Spleen (tissue), 13 donors: ENCODE data around the gene XRCC1. TPM values are rescaled to one million over a fixed set of nuclear protein-coding genes. Genes with fewer than 3 reads are reported as not detected.

ENCODE experiments used
- DNase-seq: peaks from one replicate; pipeline ENCODE4 v3.0.0-alpha.2; 2020
- H3K27ac ChIP-seq, 8 donors: fragments of 200-600 bp; sonication (generic) in 7 of 8; 1 replicate in 4 of 8; 2 replicates in 4 of 8; pipeline versions ENCODE4 v1.5.0 to v1.8.0; 2016 to 2021; ENCODE audit warnings: inconsistent platforms in 4 of 8, mild to moderate bottlenecking in 4 of 8, moderate library complexity in 1 of 8
- H3K27me3 ChIP-seq, 7 donors: fragments of 200-600 bp; sonication (generic) in 6 of 7; replicated peaks in 1 of 7; 1 replicate in 4 of 7; 2 replicates in 3 of 7; pipeline versions ENCODE4 v1.5.0 to v1.8.0; 2016 to 2021; ENCODE audit warnings: inconsistent platforms in 3 of 7, mild to moderate bottlenecking in 1 of 7
- H3K36me3 ChIP-seq, 6 donors: fragments of 200-600 bp; sonication (generic) in 5 of 6; 1 replicate in 4 of 6; 2 replicates in 2 of 6; pipeline versions ENCODE4 v1.5.0 to v1.8.0; 2016 to 2021; ENCODE audit warnings: inconsistent platforms in 2 of 6
- H3K4me1 ChIP-seq, 6 donors: fragments of 200-600 bp; sonication (generic) in 5 of 6; 1 replicate in 3 of 6; 2 replicates in 3 of 6; pipeline versions ENCODE4 v1.5.0 to v1.8.0; 2016 to 2021; ENCODE audit warnings: inconsistent platforms in 3 of 6
- H3K4me3 ChIP-seq, 8 donors: fragments of 200-600 bp; sonication (generic) in 7 of 8; 1 replicate in 4 of 8; 2 replicates in 4 of 8; pipeline versions ENCODE4 v1.5.0 to v1.8.0; 2016 to 2021; ENCODE audit warnings: inconsistent platforms in 4 of 8, mild to moderate bottlenecking in 4 of 8, moderate library complexity in 2 of 8
- H3K9me3 ChIP-seq, 8 donors: fragments of 200-600 bp; sonication (generic) in 7 of 8; 1 replicate in 4 of 8; 2 replicates in 4 of 8; pipeline versions ENCODE4 v1.5.0 to v1.8.0; 2016 to 2021; ENCODE audit warnings: inconsistent platforms in 4 of 8
- POLR2A ChIP-seq, 3 donors: fragments of 450-650 bp; IDR thresholded peaks; one replicate each; pipeline ENCODE4 v1.5.1; 2017; ENCODE audit warnings: antibody characterized with exemption in 3 of 3, mild to moderate bottlenecking in 1 of 3
- POLR2AphosphoS5 ChIP-seq, 3 donors: sonication (generic); formaldehyde crosslinking; IDR thresholded peaks; one replicate each; pipeline ENCODE4 v1.5.1; 2017; ENCODE audit warnings: antibody characterized with exemption in 3 of 3
- WGBS, 5 donors: extraction: QIAGEN DNeasy Blood & Tissue Kit in 3 of 5; methylation state at CpG; one replicate each; pipeline versions ENCODE4 v1.1.5 to v1.1.7; 2013 to 2018; 5-methylcytosine and 5-hydroxymethylcytosine counted together
- intact Hi-C: fragments of 100-400 bp; cut with DNase I; formaldehyde crosslinking; loops from one replicate; pipeline ENCODE4 v1.15.0; 2023; ENCODE audit warnings: low total_unique reads
- long read RNA-seq, 2 donors: transcript quantifications; one replicate each; lab custom pipeline, GENCODE V29; 2026
- polyA plus RNA-seq, 3 donors: library from polyadenylated mRNA; stranded (reverse); fragments of 200-250 nt; gene quantifications; one replicate each; pipeline ENCODE4 v1.2.1, GENCODE V29; 2013
- total RNA-seq, 7 donors: library from RNA; depleted of rRNA in 3 of 7; stranded (reverse); fragments of >200 nt in 3 of 7; fragmentation: NEBNext Ultra II Directional in 4 of 7; extraction: Animal tissue kit (Norgen Biotek cat#: 25700) in 4 of 7; gene quantifications; one replicate each; pipeline versions ENCODE4 v1.1.0 to v1.2.1, GENCODE V29; 2016 to 2021
- TF ChIP-seq, protein P1 (sequence below), 11 experiments: fragments of 200-600 bp in 7 of 11; fragments of 450-650 bp in 4 of 11; sonication (generic) in 4 of 11; IDR thresholded peaks in 8 of 11; conservative IDR thresholded peaks in 3 of 11; 1 replicate in 7 of 11; 2 replicates in 4 of 11; pipeline versions ENCODE4 v1.4.0 to v1.8.0; 2016 to 2021; ENCODE audit warnings: antibody characterized with exemption in 11 of 11, inconsistent platforms in 4 of 11, mild to moderate bottlenecking in 1 of 11
- donor health status: healthy with polysubstance abuse.
- donor health status: DM: no; HTN: no; CAD: no; lungs with moderate emphysema.
- donor health status: DM: no; HTN: no; CAD: no.
- donor health status: Bipolar disorder and iron deficiency.
- donor health status: healthy.
- donor health status: DM: no; HTN: no; CAD: no.
- donor health status: DM: yes; HTN: yes; CAD: no.

The XRCC1 gene, protein sequence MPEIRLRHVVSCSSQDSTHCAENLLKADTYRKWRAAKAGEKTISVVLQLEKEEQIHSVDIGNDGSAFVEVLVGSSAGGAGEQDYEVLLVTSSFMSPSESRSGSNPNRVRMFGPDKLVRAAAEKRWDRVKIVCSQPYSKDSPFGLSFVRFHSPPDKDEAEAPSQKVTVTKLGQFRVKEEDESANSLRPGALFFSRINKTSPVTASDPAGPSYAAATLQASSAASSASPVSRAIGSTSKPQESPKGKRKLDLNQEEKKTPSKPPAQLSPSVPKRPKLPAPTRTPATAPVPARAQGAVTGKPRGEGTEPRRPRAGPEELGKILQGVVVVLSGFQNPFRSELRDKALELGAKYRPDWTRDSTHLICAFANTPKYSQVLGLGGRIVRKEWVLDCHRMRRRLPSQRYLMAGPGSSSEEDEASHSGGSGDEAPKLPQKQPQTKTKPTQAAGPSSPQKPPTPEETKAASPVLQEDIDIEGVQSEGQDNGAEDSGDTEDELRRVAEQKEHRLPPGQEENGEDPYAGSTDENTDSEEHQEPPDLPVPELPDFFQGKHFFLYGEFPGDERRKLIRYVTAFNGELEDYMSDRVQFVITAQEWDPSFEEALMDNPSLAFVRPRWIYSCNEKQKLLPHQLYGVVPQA
- total RNA-seq (10 to 100 TPM; 23.6 to 32.0 (median 26.0) TPM), polyA plus RNA-seq (10 to 100 TPM; 16.0 to 19.0 (median 16.4) TPM)
- long read RNA-seq, donor 1, partial matches to known transcripts = 0 of 2 reads
- long read RNA-seq, donor 1, other reads (novel, unspliced or antisense) = 0 of 2 reads
- long read RNA-seq, donor 2, partial matches to known transcripts = 5 of 14 reads
- long read RNA-seq, donor 2, other reads (novel, unspliced or antisense) = 6 of 14 reads

DNA sequence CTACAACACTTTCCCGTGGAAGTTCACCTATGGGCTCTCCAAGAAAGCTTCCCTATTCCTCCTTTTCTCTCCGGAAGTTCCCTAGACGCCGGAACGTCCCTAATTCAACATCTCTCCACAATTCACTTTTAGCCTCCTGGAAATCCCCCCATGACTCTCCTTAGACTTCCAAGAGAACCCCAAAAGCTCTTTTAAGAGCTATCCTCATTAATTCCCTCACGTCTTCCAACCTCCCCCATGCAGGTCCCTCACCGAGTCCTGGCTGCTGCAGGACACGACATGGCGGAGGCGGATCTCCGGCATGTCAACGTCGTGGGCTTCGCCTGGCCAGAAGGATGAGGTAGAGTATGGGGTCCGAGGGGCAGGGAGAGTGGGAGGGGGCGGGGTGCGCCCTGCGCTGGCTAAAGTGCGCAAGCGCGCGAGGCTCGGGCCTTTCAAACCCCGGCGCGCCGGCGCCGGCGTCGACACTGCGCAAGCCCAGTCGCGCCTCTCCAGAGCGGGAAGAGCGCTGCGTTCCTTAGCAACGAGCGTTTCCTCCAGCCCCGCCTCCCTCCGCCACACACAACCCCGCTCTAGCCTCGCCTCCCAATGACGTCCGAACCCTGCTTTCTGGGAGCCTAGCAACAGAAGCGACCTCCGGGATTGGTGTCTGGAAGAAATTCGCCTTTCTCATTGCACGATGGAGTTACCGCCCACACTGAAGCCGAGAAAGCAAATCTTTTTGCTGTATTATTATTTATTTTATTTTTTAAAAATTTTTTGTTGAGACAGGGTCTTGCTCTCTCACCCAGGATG is at the start of gene XRCC1, which contains the start of gene PINLYP:
TSS of gene XRCC1 (minus strand) at position 372 of the 795 bp plus-strand sequence. CDS start at position 303, 69 bp downstream.
TSS of gene PINLYP (plus strand) at position 646 of the 795 bp plus-strand sequence. CDS start 1,391 bp downstream, outside the sequence.
- intact Hi-C loops = no loop called here
- DNase-seq = peak; percentile 99
- H3K4me1 ChIP-seq = peaks cover 9 to 72% (median 35%) of the 10 kb centered on the region in 6 donors
- WGBS, 5 donors = 0 to 1% (median 1%) methylated on average over 30 to 51 of the region's 51 CpGs
- peak within 1 kb of the TSS; percentile 61 to 93 (median 75) for H3K4me3 ChIP-seq
- H3K36me3 ChIP-seq = peaks cover 0 to 37% (median 3%) of the 10 kb centered on the region in 6 donors
- TF ChIP-seq POLR2AphosphoS5 (IDR thresholded peaks at IDR 0.05) (peak; percentile 88 to 91 (median 90)), POLR2A (IDR thresholded peaks at IDR 0.05) (peak in 2 of 3 donors; percentile 51 to 68)
- TF ChIP-seq, protein P1, sequence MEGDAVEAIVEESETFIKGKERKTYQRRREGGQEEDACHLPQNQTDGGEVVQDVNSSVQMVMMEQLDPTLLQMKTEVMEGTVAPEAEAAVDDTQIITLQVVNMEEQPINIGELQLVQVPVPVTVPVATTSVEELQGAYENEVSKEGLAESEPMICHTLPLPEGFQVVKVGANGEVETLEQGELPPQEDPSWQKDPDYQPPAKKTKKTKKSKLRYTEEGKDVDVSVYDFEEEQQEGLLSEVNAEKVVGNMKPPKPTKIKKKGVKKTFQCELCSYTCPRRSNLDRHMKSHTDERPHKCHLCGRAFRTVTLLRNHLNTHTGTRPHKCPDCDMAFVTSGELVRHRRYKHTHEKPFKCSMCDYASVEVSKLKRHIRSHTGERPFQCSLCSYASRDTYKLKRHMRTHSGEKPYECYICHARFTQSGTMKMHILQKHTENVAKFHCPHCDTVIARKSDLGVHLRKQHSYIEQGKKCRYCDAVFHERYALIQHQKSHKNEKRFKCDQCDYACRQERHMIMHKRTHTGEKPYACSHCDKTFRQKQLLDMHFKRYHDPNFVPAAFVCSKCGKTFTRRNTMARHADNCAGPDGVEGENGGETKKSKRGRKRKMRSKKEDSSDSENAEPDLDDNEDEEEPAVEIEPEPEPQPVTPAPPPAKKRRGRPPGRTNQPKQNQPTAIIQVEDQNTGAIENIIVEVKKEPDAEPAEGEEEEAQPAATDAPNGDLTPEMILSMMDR (IDR thresholded peaks at IDR 0.05 in 8 of 11, conservative IDR thresholded peaks at IDR 0.05 in 3 of 11) = peak in 2 of 11 experiments; percentile 19 to 20
- H3K27ac ChIP-seq = peak within 1 kb of the TSS; percentile 62 to 93 (median 86)
- H3K27me3 ChIP-seq = no peaks in the 10 kb centered on the region
- H3K9me3 ChIP-seq = no peaks in the 10 kb centered on the region

DNA sequence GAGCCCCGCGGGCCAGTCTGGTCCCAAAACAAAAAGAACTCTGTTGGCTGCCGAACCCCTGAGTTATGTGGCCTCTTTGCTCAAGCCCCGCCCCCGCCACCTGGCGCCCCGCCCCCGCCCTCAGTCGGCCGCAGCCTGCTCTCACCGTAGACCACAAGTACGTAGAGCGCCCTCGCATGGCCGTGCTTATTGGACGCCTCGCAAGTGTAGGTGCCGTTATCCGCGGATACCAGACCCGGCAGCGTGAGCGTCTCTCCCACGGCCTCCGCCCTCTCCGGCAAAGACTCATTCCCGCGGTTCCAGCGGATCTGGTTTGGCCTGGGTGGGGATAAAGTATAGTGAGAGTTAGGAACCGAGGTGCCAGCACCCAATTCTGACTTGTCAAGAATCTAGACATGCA is 49.6 kb upstream of the XRCC1 start:
- WGBS, 5 donors = 7 to 25% (median 19%) methylated on average over 17 to 30 of the region's 30 CpGs

DNA sequence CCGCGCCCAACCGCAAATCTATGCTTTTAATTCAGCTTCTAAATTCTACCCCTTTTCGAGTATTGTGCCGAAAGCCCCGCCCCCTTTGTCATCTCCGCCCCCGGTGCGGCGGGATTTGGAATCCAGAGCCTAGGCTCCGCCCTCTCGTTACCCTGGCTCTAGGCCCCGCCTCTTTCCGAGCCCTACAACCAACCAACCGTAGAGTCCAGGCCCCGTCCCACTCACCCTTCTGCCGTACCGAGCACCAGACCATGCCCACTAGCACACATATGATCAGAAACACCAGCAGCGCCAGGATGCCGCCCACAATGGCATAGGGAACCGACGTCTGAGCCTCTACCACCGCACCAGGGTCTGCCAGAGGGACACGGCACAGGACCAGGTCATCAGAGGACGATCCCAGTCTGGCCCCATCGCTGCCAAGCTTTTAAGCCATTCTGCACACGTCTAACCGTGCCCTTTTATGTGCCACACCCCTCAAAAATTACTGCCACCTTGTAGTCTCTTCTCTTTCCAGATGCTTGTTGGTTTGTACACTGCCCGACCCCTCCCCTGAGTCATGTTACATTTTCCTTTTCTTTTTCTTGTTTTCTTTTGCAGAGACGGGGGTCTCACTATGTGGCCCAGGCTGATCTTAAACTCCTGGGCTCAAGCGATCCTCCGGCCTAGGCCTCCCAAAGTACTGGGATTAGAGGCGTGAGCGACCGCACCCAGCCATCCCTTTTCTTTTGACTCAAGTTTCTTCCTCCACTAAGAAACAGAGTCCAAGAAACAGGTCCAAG is 48.8 kb upstream of the XRCC1 start:
- TF ChIP-seq POLR2AphosphoS5 (IDR thresholded peaks at IDR 0.05) = no peak
- TF ChIP-seq, protein P1 (IDR thresholded peaks at IDR 0.05 in 8 of 11, conservative IDR thresholded peaks at IDR 0.05 in 3 of 11) = no peak
- no peak for TF ChIP-seq POLR2A (IDR thresholded peaks at IDR 0.05)
- Histone ChIP-seq H3K9me3 (no peaks in the 10 kb centered on the region), H3K4me3 (no peak overlapping the region), H3K27me3 (peaks cover 0 to 21% (median 0%) of the 10 kb centered on the region in 7 donors), H3K4me1 (peaks cover 4 to 28% (median 18%) of the 10 kb centered on the region in 6 donors), H3K36me3 (no peaks in the 10 kb centered on the region), H3K27ac (no peak overlapping the region)
- intact Hi-C loops = no loop called here
- DNase-seq = no peak
- 86 to 91% (median 87%) methylated on average over 35 of the region's 35 CpGs for WGBS, 5 donors

More for the DNA sequence above, 49.6 kb upstream of the XRCC1 start:
- intact Hi-C loops = no loop called here
- Histone ChIP-seq H3K4me1 (peaks cover 4 to 25% (median 16%) of the 10 kb centered on the region in 6 donors), H3K27me3 (peaks cover 0 to 21% (median 0%) of the 10 kb centered on the region in 7 donors), H3K9me3 (no peaks in the 10 kb centered on the region), H3K36me3 (no peaks in the 10 kb centered on the region), H3K4me3 (no peak overlapping the region), H3K27ac (no peak overlapping the region)
- peak in 1 of 3 donors; percentile 18 for TF ChIP-seq POLR2AphosphoS5 (IDR thresholded peaks at IDR 0.05)
- TF ChIP-seq, protein P1 (IDR thresholded peaks at IDR 0.05 in 8 of 11, conservative IDR thresholded peaks at IDR 0.05 in 3 of 11) = peak in 7 of 11 experiments; percentile 5 to 55 (median 38)
- TF ChIP-seq POLR2A (IDR thresholded peaks at IDR 0.05) = no peak
- peak; percentile 92 for DNase-seq
